T-helper 2 cell treated with Interferon-gamma antibody and Interleukin-4, amounts not matched to agents 5 μg/mL and 100 μg/mL, for 36 hours (primary cell): ENCODE data around the gene PODN.

Experiments used
- DNase-seq: peaks from one replicate; pipeline ENCODE4 v3.0.0; 2021; ENCODE audit warnings: low spot score
- H3K27ac Mint-ChIP-seq: one replicate; pipeline ENCODE4 v1.8.0; 2021; ENCODE audit warnings: mild to moderate bottlenecking, mixed read lengths
- H3K27me3 Mint-ChIP-seq: one replicate; pipeline ENCODE4 v1.8.0; 2021; ENCODE audit warnings: low read depth, mixed read lengths
- H3K36me3 Mint-ChIP-seq: one replicate; pipeline ENCODE4 v1.8.0; 2021; ENCODE audit warnings: low read depth, mixed read lengths
- H3K4me1 Mint-ChIP-seq: one replicate; pipeline ENCODE4 v1.8.0; 2021; ENCODE audit warnings: low read depth, mixed read lengths
- H3K4me3 Mint-ChIP-seq: one replicate; pipeline ENCODE4 v1.8.0; 2022; ENCODE audit warnings: mild to moderate bottlenecking, moderate library complexity, mixed read lengths
- H3K9me3 Mint-ChIP-seq: one replicate; pipeline ENCODE4 v1.8.0; 2021; ENCODE audit warnings: mixed read lengths

Gene PODN

GRCh38 chr1:53065391-53065790 lies 3.4 kb downstream of the PODN start:
- Mint-ChIP-seq H3K4me3 (no peak overlapping the region), H3K27me3 (peaks cover 40% of the 10 kb centered on the region), H3K4me1 (no peaks in the 10 kb centered on the region), H3K36me3 (no peaks in the 10 kb centered on the region), H3K27ac (no peak overlapping the region), H3K9me3 (no peaks in the 10 kb centered on the region)
- DNase-seq = no peak

GRCh38 chr1:53066488-53066887 lies 4.5 kb downstream of the PODN start:
- Mint-ChIP-seq H3K4me1 (no peaks in the 10 kb centered on the region), H3K36me3 (no peaks in the 10 kb centered on the region), H3K27me3 (peaks cover 29% of the 10 kb centered on the region), H3K9me3 (no peaks in the 10 kb centered on the region), H3K4me3 (no peak overlapping the region), H3K27ac (no peak overlapping the region)
- DNase-seq = no peak

GRCh38 chr1:53066891-53067738 lies 5.1 kb downstream of the PODN start:
- DNase-seq = no peak
- Mint-ChIP-seq H3K4me1 (no peaks in the 10 kb centered on the region), H3K36me3 (no peaks in the 10 kb centered on the region), H3K4me3 (no peak overlapping the region), H3K27me3 (peaks cover 27% of the 10 kb centered on the region), H3K27ac (no peak overlapping the region), H3K9me3 (no peaks in the 10 kb centered on the region)

GRCh38 chr1:53067886-53068285 lies 5.9 kb downstream of the PODN start:
- Mint-ChIP-seq H3K27me3 (peaks cover 23% of the 10 kb centered on the region), H3K27ac (no peak overlapping the region), H3K36me3 (no peaks in the 10 kb centered on the region), H3K9me3 (no peaks in the 10 kb centered on the region), H3K4me3 (no peak overlapping the region), H3K4me1 (no peaks in the 10 kb centered on the region)
- no peak for DNase-seq

DNA sequence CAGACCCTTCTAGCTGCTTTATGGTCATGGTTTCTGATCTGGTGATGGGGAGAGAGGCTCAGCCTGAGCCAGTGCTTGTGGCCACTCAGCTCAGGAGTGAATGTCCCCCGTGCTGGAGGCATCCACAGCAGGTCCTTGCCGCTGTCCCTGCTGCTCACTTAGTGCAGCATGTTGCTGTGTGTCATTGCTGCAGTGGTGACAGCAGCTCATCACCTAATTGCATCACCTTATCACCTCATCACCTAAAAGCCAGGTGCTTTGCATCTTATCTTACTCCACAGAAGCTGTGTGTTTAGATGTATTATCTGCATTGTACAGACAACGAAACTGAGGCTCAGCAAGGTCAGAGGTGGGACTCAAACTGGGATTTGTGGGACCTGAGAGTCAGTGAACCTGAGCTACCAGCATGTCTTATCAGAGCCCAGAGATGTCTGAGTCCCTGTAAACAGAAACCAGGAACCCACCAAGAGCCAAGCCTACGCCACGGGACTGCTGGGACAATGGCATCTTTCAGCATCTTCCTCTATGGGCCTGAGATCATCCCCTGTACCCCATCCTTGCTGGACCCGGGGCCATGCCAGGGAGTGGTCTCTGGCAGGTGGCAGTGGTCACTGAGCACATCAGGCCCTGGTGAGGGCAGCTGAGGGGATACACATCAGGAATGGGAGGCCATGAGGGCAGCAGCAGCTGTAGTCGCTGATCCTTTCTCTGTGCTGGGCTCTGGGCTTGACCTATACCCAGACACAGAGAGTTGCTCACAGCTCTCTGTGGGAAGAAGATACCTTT lies 6.5 kb downstream of the PODN start:
- no peaks in the 10 kb centered on the region for H3K9me3 Mint-ChIP-seq
- no peaks in the 10 kb centered on the region for H3K4me1 Mint-ChIP-seq
- H3K36me3 Mint-ChIP-seq = no peaks in the 10 kb centered on the region
- no peak overlapping the region for H3K4me3 Mint-ChIP-seq
- no peak for DNase-seq
- H3K27me3 Mint-ChIP-seq = peaks cover 17% of the 10 kb centered on the region
- no peak overlapping the region for H3K27ac Mint-ChIP-seq

- DNase-seq = no peak
- Mint-ChIP-seq H3K27me3 (peaks cover 10% of the 10 kb centered on the region), H3K4me1 (no peaks in the 10 kb centered on the region), H3K36me3 (no peaks in the 10 kb centered on the region), H3K9me3 (no peaks in the 10 kb centered on the region), H3K4me3 (no peak overlapping the region), H3K27ac (no peak overlapping the region)
Measured at GRCh38 chr1:53069265-53069662, 7.3 kb downstream of the PODN start.

DNA sequence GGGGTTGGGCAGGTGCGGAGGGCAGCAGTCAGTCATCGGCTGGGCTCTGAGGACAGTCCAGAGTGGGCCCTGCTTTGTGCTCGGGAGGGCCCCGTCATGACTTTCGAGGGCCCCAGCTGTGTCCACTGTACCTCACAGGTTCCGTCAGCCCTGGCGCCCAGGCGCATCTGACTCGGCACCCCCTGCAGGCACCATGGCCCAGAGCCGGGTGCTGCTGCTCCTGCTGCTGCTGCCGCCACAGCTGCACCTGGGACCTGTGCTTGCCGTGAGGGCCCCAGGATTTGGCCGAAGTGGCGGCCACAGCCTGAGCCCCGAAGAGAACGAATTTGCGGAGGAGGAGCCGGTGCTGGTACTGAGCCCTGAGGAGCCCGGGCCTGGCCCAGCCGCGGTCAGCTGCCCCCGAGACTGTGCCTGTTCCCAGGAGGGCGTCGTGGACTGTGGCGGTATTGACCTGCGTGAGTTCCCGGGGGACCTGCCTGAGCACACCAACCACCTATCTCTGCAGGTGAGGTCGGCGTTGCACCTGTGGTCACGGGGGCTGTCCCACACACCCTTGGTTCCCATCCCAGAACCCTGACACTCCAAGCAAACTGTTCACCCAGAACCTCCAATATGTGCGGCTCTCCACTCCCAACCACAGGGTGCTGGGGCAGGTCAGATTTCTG lies 7.8 kb downstream of the PODN start:
- no peaks in the 10 kb centered on the region for H3K36me3 Mint-ChIP-seq
- DNase-seq = no peak
- no peak overlapping the region for H3K4me3 Mint-ChIP-seq
- no peaks in the 10 kb centered on the region for H3K4me1 Mint-ChIP-seq
- H3K27ac Mint-ChIP-seq = no peak overlapping the region
- H3K27me3 Mint-ChIP-seq = peaks cover 6% of the 10 kb centered on the region
- no peaks in the 10 kb centered on the region for H3K9me3 Mint-ChIP-seq

DNA sequence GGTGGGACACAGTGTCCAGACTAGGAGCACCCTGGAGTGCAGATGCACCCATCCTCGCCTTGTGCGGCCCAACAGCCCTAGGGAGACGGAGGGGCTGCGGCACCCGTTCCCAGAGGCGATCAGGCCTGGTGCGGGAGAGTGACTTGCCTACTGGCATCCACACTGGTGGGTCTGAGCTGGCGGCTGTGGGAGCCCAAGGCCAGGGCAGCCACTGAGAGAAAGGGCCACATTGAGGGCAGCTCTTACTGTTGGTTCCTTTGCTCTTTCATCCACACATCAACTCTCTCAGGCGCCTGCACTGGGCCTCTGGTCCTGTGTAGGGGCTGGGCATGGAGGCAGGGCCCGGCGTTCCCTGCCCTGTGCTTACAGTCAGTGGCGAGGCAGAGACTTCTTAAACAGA lies 8.6 kb downstream of the PODN start:
- Mint-ChIP-seq H3K4me3 (no peak overlapping the region), H3K4me1 (no peaks in the 10 kb centered on the region), H3K36me3 (no peaks in the 10 kb centered on the region), H3K9me3 (no peaks in the 10 kb centered on the region), H3K27me3 (peaks cover 1% of the 10 kb centered on the region), H3K27ac (no peak overlapping the region)
- no peak for DNase-seq

DNA sequence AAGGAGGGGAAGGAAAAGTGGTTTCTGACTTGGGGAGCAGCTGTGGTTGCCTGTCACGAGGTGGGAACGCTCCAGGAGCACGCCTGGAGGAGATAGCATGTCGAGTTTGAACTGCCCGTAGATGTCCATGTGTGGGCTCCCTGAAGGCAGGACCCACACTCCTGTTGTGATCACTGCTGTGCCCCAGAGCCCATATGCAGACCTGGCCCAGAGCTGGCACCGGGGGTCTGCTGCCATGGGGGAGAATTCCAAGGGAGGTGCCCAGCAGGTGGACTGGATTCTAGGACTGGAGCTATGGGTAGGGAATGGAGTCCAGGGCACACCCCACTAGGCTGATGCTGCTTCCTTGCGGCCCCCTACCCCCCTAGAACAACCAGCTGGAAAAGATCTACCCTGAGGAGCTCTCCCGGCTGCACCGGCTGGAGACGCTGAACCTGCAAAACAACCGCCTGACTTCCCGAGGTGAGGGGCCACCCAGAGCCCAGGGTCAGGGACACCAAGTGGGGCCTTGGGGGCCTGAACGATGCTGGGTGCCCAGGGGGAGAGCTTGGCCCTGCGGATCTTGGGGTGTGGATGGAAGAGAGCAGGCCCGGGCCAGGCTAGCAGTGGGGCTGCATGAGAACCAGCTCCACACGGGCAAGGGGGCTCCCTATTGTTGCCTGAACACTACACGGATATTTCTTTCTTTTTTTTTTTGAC lies 9.3 kb downstream of the PODN start:
- Mint-ChIP-seq H3K27ac (no peak overlapping the region), H3K4me3 (no peak overlapping the region), H3K9me3 (no peaks in the 10 kb centered on the region)

GRCh38 chr1:53071915-53072314 lies 9.9 kb downstream of the PODN start:
- no peaks in the 10 kb centered on the region for H3K36me3 Mint-ChIP-seq
- DNase-seq = no peak
- no peak overlapping the region for H3K27ac Mint-ChIP-seq
- no peaks in the 10 kb centered on the region for H3K27me3 Mint-ChIP-seq
- no peak overlapping the region for H3K4me3 Mint-ChIP-seq
- no peaks in the 10 kb centered on the region for H3K4me1 Mint-ChIP-seq
- no peaks in the 10 kb centered on the region for H3K9me3 Mint-ChIP-seq

More for the DNA sequence above, 9.3 kb downstream of the PODN start:
- H3K27me3 Mint-ChIP-seq = no peaks in the 10 kb centered on the region
- DNase-seq = no peak
- H3K4me1 Mint-ChIP-seq = no peaks in the 10 kb centered on the region
- no peaks in the 10 kb centered on the region for H3K36me3 Mint-ChIP-seq

DNA sequence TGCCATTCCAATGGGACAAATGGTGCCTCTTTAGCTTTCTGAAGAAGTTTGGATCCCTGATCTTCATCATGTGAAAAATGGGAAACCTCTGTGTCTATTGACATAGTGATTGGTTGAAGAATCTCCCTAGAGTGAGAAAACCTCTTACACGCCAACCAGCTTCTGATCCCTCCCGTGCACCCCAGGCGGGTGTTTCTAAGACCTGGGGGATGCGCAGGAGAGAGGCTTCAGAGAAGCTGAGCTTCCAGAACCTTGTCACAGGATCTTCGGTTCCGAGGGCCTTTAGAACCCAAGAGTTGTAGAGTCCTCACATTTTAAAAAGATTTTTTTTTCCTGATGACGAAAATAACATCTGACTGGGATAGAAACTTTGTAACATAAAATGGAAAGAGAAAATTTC lies 11.3 kb downstream of the PODN start:
- H3K4me1 Mint-ChIP-seq = no peaks in the 10 kb centered on the region
- H3K27ac Mint-ChIP-seq = no peak overlapping the region

GRCh38 chr1:53073868-53074311 lies 11.9 kb downstream of the PODN start:
- Mint-ChIP-seq H3K36me3 (no peaks in the 10 kb centered on the region), H3K27me3 (no peaks in the 10 kb centered on the region), H3K27ac (no peak overlapping the region), H3K9me3 (no peaks in the 10 kb centered on the region), H3K4me1 (no peaks in the 10 kb centered on the region), H3K4me3 (no peak overlapping the region)
- DNase-seq = no peak

More for the DNA sequence above, 11.3 kb downstream of the PODN start:
- H3K27me3 Mint-ChIP-seq = no peaks in the 10 kb centered on the region
- H3K9me3 Mint-ChIP-seq = no peaks in the 10 kb centered on the region
- H3K36me3 Mint-ChIP-seq = no peaks in the 10 kb centered on the region
- no peak overlapping the region for H3K4me3 Mint-ChIP-seq
- no peak for DNase-seq

GRCh38 chr1:53074313-53075154 lies 12.5 kb downstream of the PODN start:
- Mint-ChIP-seq H3K4me1 (no peaks in the 10 kb centered on the region), H3K4me3 (no peak overlapping the region), H3K36me3 (no peaks in the 10 kb centered on the region), H3K27me3 (no peaks in the 10 kb centered on the region), H3K9me3 (no peaks in the 10 kb centered on the region), H3K27ac (no peak overlapping the region)
- DNase-seq = no peak
